ENCODE results near the gene MYT1. TPM values are rescaled to one million over a fixed set of nuclear protein-coding genes. Genes with fewer than 3 reads are reported as not detected.

MYT1 gene
- total and polyA plus RNA-seq, 2 of the 13 experiments (the other 11 are each of a cell fraction or from before 2014, with no cell fraction given) = 0.58 to 2.5 TPM

DNA sequence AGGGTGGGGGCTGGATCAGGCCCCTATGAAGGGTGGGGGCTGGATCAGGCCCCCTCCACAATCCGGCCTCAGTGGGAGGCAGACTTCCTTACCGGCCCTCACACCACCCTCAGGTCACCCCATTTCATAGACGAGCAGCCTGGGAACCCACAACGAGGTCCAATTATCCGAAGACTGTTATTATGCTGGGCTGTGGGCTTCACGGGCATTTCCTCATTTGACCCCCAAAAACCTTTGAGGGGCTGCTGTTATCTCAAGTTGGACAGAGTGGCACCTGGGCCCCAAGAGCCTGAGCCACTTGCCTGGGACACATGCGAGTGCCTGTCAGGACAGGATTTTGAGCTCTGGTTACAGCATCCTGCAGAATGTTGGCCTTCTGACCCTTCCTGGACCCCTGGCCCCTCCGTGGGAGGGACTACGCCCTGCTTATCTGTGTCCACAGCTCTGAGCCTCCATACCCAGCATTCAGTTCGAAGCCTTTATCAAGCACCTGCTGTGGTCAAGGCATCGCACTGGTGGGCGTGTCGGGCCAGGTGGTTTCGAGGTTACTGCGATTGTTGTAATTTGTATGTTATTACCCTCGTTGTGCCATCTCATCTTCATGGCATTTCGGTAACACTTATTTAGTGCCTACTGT is 56.8 kb downstream of the MYT1 start (continued):
- TF ChIP-seq, protein P1, sequence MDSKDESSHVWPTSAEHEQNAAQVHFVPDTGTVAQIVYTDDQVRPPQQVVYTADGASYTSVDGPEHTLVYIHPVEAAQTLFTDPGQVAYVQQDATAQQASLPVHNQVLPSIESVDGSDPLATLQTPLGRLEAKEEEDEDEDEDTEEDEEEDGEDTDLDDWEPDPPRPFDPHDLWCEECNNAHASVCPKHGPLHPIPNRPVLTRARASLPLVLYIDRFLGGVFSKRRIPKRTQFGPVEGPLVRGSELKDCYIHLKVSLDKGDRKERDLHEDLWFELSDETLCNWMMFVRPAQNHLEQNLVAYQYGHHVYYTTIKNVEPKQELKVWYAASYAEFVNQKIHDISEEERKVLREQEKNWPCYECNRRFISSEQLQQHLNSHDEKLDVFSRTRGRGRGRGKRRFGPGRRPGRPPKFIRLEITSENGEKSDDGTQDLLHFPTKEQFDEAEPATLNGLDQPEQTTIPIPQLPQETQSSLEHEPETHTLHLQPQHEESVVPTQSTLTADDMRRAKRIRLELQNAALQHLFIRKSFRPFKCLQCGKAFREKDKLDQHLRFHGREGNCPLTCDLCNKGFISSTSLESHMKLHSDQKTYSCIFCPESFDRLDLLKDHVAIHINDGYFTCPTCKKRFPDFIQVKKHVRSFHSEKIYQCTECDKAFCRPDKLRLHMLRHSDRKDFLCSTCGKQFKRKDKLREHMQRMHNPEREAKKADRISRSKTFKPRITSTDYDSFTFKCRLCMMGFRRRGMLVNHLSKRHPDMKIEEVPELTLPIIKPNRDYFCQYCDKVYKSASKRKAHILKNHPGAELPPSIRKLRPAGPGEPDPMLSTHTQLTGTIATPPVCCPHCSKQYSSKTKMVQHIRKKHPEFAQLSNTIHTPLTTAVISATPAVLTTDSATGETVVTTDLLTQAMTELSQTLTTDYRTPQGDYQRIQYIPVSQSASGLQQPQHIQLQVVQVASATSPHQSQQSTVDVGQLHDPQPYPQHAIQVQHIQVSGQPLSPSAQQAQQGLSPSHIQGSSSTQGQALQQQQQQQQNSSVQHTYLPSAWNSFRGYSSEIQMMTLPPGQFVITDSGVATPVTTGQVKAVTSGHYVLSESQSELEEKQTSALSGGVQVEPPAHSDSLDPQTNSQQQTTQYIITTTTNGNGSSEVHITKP (CRISPR knock-in tag; IDR thresholded peaks at IDR 0.05; ENCODE audit: low read depth) = no peak
- no peak for TF ChIP-seq PCBP1 (IDR thresholded peaks at IDR 0.05; ENCODE audit: borderline replicate concordance, low read depth, low read length)
- TF ChIP-seq NR2F6 (IDR thresholded peaks at IDR 0.05) = peak; percentile 96
- peak; percentile 96 for TF ChIP-seq NR2F6 (CRISPR knock-in tag; IDR thresholded peaks at IDR 0.05)
- TF ChIP-seq, protein P2, sequence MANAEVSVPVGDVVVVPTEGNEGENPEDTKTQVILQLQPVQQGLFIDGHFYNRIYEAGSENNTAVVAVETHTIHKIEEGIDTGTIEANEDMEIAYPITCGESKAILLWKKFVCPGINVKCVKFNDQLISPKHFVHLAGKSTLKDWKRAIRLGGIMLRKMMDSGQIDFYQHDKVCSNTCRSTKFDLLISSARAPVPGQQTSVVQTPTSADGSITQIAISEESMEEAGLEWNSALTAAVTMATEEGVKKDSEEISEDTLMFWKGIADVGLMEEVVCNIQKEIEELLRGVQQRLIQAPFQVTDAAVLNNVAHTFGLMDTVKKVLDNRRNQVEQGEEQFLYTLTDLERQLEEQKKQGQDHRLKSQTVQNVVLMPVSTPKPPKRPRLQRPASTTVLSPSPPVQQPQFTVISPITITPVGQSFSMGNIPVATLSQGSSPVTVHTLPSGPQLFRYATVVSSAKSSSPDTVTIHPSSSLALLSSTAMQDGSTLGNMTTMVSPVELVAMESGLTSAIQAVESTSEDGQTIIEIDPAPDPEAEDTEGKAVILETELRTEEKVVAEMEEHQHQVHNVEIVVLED (CRISPR knock-in tag; IDR thresholded peaks at IDR 0.05; ENCODE audit: borderline replicate concordance) = no peak
- TF ChIP-seq THYN1 (CRISPR knock-in tag; IDR thresholded peaks at IDR 0.05; ENCODE audit: borderline replicate concordance, low read depth) = no peak
- TF ChIP-seq, protein P3, sequence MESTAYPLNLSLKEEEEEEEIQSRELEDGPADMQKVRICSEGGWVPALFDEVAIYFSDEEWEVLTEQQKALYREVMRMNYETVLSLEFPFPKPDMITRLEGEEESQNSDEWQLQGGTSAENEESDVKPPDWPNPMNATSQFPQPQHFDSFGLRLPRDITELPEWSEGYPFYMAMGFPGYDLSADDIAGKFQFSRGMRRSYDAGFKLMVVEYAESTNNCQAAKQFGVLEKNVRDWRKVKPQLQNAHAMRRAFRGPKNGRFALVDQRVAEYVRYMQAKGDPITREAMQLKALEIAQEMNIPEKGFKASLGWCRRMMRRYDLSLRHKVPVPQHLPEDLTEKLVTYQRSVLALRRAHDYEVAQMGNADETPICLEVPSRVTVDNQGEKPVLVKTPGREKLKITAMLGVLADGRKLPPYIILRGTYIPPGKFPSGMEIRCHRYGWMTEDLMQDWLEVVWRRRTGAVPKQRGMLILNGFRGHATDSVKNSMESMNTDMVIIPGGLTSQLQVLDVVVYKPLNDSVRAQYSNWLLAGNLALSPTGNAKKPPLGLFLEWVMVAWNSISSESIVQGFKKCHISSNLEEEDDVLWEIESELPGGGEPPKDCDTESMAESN (CRISPR knock-in tag; conservative IDR thresholded peaks at IDR 0.05) = peak; percentile 67; the same call in 1 of the 2 replicates
- no peak for TF ChIP-seq MYNN (CRISPR knock-in tag; IDR thresholded peaks at IDR 0.05; ENCODE audit: low read depth)
- peak; percentile 77; the same call in 1 of the 2 replicates for TF ChIP-seq ZNF292 (CRISPR knock-in tag; IDR thresholded peaks at IDR 0.05; ENCODE audit: borderline replicate concordance, low read depth)
- TF ChIP-seq HDAC2 (CRISPR knock-in tag; IDR thresholded peaks at IDR 0.05) = peak; percentile 53; the same call in 1 of the 2 replicates
- TF ChIP-seq NFYB (CRISPR knock-in tag; IDR thresholded peaks at IDR 0.05) = no peak
- TF ChIP-seq, protein P4, sequence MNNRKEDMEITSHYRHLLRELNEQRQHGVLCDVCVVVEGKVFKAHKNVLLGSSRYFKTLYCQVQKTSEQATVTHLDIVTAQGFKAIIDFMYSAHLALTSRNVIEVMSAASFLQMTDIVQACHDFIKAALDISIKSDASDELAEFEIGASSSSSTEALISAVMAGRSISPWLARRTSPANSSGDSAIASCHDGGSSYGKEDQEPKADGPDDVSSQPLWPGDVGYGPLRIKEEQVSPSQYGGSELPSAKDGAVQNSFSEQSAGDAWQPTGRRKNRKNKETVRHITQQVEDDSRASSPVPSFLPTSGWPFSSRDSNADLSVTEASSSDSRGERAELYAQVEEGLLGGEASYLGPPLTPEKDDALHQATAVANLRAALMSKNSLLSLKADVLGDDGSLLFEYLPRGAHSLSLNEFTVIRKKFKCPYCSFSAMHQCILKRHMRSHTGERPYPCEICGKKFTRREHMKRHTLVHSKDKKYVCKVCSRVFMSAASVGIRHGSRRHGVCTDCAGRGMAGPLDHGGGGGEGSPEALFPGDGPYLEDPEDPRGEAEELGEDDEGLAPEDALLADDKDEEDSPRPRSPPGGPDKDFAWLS (CRISPR knock-in tag; IDR thresholded peaks at IDR 0.05; ENCODE audit: borderline replicate concordance) = no peak
- no peak for TF ChIP-seq EZH2 (conservative IDR thresholded peaks at IDR 0.05; ENCODE audit: low read depth, low read length)
- no peak for TF ChIP-seq KDM2A (CRISPR knock-in tag; IDR thresholded peaks at IDR 0.05; ENCODE audit: borderline replicate concordance, low read depth)
- TF ChIP-seq ELF4 (CRISPR knock-in tag; IDR thresholded peaks at IDR 0.05; ENCODE audit: borderline replicate concordance) = no peak
- TF ChIP-seq BORCS8-MEF2B (CRISPR knock-in tag; IDR thresholded peaks at IDR 0.05) = peak; percentile 82; the same call in 1 of the 2 replicates
- TF ChIP-seq, protein P5, sequence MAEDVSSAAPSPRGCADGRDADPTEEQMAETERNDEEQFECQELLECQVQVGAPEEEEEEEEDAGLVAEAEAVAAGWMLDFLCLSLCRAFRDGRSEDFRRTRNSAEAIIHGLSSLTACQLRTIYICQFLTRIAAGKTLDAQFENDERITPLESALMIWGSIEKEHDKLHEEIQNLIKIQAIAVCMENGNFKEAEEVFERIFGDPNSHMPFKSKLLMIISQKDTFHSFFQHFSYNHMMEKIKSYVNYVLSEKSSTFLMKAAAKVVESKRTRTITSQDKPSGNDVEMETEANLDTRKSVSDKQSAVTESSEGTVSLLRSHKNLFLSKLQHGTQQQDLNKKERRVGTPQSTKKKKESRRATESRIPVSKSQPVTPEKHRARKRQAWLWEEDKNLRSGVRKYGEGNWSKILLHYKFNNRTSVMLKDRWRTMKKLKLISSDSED (CRISPR knock-in tag; IDR thresholded peaks at IDR 0.05) = no peak
- TF ChIP-seq RXRB (CRISPR knock-in tag; IDR thresholded peaks at IDR 0.05; ENCODE audit: borderline replicate concordance) = peak; percentile 54; the same call in 1 of the 2 replicates

Data from HepG2 (cell line).